ENCODE results near the gene ALPL.

The ALPL gene

DNA sequence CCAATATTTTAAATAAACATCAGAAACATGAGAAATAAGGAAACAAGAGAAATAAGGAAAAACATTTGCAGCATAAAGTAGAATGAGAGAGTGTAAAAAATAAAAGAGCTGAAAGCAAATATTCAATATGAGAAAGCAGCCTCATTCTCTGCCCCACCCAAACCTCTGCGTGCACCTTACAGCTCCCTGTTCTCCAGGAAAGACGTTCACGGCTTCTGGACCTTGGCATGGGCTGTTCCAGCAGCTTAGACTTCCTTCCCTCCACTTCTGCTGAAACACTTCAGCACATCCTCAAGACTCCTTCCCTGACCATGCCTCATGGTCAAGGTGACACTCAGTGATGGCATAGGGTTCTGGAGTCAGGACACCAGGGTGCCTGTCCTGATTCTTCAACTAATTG, 23.3 kb downstream of the ALPL start:
- no peak for DNase-seq

DNA sequence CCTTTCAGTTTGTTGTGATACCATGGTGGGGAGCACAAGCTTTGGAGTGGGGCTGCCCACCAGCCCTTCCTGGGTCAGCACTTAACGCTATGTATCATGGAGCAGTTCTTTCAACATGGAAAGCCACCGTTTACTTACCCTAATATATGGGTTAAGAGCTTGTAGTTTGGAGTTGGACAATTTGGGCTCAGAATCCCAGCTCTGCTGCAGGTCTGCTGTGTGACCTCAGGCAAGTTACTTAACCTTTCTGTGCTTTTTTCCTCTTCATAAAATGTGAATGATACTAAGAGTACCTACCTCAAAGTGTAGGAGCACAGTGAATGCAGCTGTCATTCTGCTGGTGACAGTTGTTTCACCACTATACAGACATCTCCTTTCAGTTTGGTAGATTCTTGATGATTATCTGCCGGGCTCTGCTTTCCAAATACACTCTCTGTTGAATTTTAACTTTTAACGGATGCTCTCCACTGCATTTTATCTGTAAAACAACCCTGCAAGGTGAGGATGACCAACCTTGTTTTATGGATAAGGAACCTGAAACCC, 23.8 kb downstream of the ALPL start:
- no peak for DNase-seq

DNA sequence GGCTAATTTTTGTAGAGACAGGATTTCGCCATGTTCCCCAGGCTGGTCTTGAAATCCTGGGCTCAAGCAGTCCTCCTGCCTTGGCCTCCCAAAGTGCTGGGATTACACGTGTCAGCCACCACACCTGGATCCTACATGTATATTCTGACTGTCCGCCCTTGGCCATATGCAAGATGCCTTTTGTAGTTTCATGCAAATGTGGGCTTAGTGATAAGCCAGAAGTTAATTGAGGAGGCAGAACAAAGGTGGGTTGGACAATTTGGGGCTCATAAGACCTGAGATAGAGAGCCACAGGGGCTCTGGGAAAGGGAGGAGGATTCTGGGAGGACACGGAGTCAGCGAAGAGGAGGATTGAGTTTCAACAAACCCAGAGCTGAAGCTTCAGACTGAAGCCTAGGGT, 24.9 kb downstream of the ALPL start:
- DNase-seq, result no peak

DNA sequence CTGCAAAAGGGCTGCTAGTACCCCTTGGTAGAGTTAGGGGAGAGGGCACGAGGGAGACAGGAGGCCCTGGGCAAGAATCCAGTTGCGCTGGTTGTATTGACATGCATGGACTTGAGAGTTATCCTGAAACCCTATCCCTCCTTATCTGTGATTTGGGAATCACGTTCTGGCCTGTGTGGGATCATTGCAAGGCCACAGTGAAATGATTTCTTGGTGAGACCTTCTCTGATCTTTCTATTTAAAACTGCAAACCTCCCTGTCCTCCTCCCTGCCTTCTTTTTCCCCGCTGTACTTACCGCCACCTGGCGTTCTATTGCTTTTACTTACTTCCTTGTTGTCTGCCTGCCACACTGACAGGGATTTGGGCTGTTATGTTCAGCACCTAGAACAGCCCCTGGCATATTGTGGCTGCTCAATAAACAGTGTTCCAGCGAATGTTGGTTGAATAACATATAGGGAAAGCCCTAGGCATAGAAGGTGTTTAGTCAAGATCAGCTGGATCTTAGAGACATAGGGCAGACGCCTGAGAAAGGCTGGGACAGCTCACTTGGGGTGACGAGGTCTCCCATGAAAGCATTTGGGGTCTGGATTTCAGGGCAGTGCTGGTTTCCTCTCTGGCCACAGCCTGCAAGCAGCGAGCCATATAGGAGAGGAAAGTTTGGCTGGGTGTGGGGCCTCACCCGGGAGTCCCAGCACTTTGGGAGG, 25.6 kb downstream of the ALPL start:
- peak; percentile 73 for DNase-seq

DNA sequence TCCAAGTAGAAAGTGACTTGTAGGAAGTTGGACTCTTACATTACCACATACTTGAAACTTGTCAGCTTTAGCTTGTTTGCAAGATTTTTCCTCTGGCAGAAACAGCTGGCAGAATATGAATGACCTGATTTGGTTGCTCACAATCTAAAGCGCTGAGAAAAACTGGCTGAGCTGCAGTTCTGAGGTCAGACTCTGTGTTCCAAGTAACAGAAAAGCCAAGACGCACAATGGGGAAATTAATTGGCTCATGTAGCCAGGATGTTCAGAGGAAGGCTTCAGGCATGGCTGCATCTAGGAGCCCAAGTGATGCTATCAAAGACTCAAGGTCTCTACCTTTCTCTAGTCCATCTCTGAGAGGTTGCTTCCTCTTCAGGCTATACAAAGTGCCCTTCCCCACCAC, 27.0 kb downstream of the ALPL start:
- DNase-seq, result no peak

DNA sequence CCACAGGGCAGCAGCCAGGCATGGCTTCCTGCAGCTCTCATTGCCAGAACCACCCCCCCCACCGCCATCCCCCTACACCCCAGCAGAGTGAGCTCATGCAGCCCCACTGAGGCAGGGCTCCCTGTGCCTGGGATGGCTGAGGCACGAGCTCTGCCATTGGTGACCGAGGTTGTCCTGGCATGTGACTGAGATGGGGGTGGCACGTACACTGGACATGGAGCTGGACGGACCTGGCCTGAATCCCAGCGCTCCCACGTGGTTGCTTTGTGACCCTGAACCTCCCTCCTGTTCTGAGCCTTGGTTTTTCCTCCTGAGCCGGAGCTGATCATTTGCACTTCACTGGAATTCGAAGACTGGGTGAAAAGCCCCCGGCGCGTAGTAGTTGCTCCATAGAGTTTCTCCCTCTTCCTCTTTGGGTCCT, 28.3 kb downstream of the ALPL start:
- no peak for DNase-seq

DNA sequence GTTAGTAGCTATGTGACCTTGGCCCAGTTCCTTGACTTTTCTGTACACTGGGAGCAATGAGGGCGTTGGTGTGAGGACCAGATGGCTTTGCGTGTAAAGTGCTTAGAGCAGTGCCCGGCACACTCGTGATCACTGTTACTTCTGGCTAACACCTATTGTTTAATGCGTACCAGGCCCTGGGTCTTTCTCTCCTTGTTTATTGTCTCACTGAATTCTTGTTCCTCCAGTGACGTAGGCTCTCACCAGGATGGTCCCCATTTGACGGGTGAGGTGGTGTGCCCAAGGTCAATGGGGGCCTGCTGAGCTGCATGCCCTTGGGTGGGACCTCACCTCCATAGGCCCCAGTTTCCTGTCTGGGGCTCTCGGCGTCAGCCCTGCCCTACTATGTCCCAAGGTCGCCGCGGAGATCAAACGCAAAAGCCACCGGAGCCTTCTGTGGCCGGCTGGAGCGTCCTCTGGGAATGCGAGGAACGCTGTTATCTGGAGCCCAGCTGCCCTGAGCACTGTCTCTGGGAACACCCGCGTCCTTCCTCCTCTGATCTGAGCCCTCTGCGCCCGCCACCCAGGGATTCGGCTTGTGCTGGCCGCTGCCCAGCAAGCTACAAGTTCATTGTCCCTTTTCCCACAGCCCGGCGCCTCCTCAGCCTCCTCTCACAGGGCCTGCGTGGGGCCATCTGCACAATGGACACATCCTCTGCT, 28.9 kb downstream of the ALPL start:
- no peak for DNase-seq

DNA sequence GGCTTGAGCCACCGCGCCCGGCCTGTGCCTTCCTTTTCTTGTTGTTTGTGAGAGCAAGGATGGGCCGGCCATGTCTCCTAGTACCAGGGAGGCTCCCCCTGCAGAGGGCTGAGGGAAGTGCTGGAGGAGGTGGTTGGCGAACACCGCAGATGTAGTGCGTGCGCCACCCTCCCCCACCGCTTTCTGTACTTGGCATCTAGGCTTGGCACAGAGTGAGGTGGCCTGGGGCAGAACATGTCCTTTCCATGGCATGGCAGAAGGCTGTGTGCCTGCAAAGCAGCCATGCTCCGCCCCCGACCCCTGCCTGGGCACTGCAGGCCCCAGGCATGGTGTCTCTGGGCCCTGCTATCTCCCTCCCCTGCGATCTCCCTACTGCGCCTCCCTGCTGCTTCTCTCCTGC, 30.7 kb downstream of the ALPL start:
- DNase-seq, result no peak

DNA sequence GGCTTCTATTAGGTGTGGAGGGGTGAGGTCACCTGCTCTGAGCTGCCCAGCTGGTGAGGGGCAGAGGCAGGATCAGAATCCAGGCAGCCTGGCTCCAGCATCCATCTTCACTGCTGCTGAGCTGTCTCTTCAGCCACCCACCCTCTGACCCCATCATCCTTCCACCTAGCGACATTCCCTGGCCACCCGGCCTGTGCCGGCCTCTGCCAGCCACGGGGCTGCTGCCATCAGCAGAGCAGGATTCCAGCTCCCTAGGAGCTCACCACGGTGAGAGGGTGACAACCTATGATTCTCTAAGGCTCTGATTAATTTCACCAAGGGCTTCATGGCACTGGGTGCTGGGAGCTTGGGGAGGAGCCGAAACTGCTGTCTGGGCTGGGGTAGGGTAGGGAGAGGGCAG, 32.1 kb downstream of the ALPL start:
- DNase-seq, result no peak

DNA sequence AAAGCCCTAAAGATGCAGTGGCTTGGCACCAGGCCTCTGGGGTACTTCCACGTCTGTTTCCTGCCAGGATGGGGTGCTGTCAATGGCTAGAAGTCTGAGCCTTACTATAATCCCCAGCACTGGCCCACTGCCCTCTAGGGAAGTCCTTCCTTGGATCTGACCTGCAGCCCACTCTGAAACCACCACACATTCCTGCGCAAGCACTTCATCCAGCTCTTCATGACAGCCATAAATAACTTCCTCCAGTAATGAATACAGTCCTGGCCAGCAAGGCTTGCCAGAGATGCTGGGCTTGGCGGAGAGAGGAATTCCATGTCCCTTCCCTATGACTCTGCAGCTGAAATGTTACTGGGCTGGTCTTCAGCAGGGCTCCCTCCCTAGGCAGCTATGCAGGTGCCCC, 32.6 kb downstream of the ALPL start:
- DNase-seq, result peak; percentile 91

DNA sequence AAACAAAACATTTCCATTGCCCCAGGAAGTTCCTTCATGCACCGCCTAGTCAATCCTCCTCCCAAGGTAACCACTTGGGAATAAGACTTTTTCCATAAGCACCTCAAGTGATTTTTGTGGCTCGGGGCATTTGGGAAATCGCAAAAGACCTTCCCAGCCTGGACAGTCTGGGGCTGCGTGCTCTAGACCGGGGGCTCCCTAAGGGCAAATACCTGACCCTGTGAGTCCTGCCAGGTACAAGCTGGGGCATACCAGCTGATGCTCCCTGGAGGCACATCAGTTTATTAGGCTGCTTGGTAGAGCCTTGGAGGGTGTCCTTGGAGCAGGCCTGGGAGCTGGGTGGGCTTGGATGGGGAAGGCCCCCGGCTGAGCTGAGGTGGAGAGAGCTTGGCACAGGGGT, 34.4 kb downstream of the ALPL start:
- no peak for DNase-seq

DNA sequence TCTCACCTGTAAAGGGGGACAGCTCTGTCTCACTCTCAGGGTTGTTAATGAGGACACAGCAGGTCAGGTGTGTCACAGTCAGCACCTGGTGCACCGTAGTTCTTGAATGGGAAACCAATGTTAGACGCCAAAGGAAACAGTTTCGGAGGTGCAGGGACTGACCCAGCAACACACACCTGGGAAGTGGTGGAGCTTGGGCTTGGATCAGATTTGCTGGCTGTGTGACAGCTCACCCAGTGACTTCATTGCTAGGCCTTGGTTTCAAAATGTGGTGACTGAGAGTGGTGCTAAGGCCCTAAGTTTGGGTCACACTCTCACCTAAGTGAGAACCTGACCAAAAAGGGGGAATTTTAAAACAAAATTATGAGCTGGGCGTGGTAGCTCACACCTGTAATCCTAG, 34.9 kb downstream of the ALPL start:
- DNase-seq, result no peak

DNA sequence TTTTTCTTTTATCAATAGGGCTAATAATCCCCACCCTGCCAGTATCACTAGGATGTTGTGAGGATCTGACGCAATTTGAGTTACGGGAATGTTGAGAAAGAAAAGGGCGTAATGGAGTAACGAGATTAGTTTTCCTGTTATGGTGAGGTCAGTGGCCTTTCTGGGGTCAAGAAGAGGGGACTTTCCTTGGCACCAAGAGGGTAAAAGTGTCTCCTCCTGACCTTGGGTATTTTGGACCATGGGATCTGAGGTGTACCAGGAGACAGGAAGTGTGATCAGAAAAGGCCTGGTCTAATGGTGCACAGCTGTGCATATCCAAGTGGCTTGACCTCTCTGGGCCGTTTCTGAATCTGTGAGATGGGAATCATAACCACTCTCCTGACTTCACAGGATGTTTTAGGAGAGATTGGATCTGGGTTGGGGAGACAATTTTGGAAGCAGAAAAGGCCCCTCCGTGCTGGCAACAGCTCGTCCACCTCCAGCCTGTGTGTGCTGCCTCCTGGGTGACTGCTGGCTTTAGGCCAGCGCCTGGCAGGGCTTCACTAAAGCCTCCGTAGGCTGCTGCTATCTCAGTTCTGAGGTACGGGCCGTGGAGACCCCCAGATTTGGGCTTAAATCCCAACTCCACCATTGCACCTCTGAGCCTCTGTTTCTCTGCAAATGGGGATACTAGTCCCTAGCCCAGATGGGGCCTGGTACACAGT, 37.1 kb downstream of the ALPL start:
- no peak for DNase-seq

DNA sequence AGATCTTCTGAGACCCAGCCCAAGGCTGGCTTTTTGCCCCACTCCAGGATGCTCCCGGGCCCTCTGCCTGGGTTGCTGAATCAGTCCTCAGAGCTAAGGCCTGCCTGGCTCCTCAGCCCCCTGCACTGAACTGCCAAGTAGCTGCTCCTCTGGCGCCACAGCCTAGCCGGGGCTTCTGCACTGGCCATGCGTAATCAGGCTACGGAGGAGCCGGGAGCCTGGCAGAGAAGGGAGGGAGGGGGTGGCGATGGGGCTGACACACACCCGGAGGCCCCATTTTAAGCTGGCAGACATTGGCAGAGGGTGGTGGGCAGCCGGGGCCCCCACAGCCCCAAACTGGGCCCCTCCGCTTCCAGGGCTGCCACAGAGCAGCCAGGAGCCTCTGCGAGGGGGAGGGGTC, 38.7 kb downstream of the ALPL start:
- no peak for DNase-seq

DNA sequence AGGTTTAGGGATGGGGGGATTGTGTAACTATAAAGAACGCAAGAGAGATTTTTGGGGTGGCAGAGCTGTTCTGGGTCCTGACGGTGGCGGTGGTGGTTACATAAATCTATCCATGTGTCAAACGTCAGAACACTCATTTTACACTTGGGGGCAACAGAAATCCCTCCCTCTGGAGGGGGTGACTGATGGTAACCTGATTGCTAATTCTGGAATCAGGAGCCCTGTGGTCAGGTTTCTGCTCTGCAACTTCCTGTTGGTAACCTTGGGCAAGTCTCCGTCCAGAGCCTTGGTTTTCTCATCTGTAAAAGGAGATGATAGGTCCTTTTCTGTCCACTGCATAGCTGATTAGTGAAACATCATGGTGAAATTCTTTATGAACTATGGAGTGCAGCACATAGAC, 40.9 kb downstream of the ALPL start:
- DNase-seq, result peak; percentile 57

DNA sequence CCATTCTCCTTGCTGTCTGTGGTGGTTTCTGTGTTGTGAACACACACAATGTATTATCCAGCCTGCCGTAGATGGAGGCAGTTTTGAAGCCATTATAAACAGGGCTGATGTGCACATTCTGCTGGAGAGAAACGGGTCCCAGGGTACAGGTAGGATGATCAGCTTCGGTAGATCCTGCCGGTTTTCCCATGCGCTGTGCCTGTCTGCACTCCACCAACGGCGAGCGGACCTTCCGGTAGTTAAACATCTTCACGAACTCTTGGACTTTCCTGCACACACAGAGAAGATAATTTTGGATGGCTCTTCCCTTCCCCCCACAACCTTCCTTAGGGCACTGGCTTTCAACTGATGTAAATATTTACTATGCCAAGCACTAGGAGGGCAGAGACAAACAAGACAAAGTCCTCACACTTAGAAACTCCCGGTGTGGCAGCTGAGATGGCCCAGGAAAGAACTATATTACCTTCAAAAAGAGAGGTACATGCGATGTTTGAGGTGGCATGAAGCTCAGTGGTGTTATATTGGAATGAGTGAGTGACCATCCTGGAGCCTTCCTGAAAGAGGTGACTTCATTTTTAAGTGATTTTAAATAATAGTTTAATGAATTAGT, 41.7 kb downstream of the ALPL start:
- no peak for DNase-seq

DNA sequence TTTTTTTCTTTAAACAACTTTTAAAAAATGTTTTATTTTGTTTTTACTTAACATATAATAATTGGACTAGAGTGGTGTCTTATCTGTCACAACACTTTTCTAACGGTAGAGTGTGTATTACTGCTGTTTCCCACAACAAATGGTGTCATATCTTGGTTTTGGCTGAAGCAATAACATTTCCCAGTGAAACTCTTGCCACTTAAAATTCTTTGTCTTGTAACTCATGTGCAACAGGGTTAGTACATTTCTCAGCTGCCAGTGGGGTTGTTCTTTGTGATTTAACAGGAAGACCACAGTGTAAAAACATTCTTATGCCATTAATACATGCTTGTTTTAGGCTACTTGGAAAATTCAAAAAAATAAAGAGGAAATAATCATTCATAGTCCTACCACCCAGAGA, 43.5 kb downstream of the ALPL start:
- DNase-seq, result peak; percentile 95

DNA sequence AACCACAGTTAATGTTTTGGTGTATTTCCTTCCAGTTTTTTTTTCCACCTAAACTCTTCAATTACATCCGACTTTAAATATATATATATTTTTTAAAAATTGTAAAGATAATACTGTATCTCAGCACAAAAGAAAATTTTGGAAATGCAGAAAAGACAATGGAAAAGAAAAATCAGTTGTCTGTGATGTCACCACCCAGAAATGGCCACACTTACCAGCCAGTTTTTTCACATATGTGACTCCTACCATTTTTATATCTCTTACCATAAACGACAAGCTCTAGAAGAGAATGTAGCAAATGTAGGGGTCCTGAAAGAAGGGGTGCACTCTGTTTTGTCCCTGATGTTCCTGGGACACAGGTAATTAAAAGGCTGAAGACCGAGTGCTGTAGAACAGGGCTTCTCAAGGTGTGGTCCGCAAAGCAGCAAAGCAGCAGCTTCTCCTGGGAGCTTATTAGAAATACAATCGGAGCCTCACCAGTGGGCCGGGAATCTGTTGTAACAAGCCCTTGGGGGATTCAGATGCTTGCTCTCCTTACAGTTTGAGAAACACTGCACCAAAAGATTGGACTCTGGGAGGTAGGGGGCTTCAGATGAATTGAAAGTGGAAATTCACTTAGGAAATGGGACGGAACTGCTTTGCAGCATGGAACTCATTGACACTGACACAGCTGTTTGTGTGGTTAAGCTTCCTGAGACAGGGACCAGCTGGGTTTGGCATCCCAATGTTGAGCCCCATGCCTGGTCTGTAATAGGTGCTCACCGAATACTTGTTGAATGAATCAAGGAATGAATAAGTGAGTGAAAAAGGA, 44.1 kb downstream of the ALPL start:
- peak; percentile 87 for DNase-seq

DNA sequence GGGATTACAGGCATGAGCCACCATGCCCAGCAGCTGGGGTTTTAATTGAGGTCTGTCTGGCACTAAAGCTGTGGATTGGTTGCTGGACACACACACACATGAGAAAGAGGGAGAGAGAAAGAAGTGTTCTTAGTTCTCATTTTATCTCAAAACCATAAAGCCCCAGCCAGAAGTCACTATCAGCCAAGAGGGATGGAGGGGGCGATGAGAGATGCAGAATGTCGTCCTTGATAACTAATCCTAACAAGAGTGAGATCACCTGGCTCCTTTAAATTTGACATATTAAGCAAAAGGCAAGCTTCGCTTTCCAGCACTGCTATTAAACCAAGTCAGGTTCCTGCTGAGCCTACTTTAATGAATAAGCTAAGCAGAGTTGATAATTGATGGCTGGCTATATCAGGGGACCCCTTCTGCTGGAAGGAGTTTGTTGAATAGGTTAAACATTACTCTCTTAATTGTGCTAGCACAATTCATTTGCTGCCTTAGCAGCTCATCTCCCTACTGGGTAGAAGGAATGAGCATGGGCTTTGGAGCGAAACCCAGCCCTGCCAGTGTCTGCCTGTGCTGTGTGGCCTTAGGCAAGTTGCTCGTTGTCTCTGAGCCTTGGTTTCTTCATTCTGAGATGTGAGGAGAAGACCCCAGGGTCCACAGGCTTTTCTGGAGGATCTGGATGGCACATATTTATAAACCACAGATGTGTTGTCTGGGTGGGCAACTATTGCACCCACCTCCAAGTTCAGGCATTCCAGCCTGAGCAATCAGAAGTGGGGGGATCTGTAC, 50.8 kb downstream of the ALPL start:
- DNase-seq, result no peak

DNA sequence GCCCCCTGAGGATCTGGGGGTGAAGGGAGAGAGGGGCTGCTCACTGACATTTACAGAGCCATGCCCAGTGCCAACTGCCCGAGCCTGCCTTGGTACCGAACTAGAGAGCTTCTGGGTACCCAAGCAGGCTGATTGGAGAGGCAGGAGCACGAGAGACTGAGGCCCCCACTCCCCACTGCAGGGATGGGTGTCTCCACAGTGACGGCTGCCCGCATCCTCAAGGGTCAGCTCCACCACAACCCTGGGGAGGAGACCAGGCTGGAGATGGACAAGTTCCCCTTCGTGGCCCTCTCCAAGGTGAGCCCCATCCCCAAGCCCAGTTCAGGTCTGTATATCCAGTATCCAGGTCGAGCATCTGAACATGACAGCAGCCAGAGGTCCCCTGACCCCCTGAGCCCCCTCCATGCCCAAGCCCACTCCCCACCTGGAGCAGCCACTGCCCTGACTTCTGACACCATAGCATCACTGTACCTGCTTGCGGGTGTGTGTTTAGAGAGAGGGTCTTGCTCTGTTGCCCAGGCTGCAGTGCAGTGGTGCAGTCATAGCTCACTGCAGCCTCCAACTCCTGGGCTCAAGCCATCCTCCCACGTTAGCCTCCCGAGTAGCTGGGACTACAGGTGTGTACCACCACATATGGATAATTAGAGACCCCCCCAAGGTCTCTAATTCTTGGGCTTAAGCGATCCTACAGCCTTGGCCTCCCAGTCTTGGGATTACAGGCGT, 51.9 kb downstream of the ALPL start:
- DNase-seq, result no peak

DNA sequence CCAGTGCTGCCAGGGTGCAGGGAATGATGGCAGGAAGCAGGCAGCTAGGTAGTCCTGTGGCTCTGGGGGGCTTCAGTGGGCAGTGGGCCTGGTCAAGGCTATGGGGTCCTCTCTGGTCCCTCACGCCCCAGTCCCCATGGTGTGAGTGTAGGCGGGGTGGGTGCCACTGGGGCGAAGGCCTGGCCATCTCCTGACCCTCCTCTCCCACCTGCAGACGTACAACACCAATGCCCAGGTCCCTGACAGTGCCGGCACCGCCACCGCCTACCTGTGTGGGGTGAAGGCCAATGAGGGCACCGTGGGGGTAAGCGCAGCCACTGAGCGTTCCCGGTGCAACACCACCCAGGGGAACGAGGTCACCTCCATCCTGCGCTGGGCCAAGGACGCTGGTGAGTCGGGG, 53.7 kb downstream of the ALPL start:
- DNase-seq, result no peak
